Nucleus accumbens (tissue), 56 donors: ENCODE data around the gene ALKBH4.
"Not testable (repeated sequence)": the region's sequence is repeated elsewhere in the genome, so short reads cannot be mapped to it uniquely, and the experiment has no call there.

Experiments
- DNase-seq, 56 donors: peaks; one replicate each; lab custom pipeline; 2025; lab: John Stamatoyannopoulos, UW

ALKBH4 gene

GRCh38 chr7:102464577-102465280, at the start of gene ALKBH4, which contains the start of gene LRWD1:
TSS of gene ALKBH4 (minus strand) at chr7:102464863. CDS start at chr7:102464836, 27 bp downstream.
TSS of gene LRWD1 (plus strand) at chr7:102464984. CDS start at chr7:102465081, 97 bp downstream.
- peak; percentile 24 to 93 (median 84) for DNase-seq

DNA sequence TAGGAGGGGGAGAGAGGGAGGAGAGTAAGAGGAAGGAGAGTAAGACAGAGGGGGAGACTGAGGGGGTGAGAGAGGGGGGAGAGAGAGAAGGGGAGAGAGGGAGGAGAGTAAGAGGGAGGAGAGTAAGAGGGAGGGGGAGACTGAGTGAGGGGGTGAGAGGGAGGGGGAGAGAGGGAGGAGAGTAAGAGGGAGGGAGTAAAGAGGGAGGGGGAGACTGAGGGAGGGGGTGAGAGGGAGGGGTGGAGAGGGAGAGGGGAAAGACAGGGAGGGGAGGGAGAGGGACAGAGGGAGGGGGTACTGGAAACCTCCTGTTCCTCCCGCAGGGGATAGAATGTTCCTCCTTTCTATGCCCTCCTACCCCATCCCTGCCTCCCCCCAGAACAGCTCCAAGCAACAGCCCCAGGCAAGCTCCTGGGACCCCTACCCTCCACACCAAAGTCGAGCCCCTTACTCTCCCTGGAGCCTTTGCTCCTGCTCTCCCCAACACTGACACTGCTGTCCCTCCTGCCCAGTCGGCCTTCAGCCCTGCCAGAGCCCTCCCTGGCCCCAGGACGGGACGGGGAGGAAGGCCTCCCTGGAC, 48.1 kb upstream of the ALKBH4 start:
- not testable (repeated sequence) for DNase-seq

- not testable (repeated sequence) for DNase-seq
These were observed 47.3 kb upstream of the ALKBH4 start for GRCh38 chr7:102511860-102512522.

DNA sequence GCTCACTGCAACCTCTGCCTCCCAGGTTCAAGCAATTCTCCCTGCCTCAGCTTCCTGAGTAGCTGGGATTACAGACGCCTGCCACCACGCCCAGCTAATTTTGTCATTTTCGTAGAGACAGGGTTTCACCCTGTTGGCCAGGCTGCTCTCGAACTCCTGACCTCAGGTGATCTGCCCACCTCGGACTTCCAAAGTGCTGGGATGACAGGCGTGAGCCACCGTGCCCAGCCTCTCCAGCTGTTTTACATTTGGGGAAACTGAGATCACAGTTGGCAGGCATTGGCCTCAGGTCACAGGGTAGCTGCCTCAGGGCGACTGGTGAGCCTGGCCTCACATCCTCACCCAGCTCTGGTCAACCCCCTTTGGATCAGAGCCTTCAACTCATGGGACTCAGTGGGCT, 45.9 kb upstream of the ALKBH4 start:
- DNase-seq, result not testable (repeated sequence)

- not testable (repeated sequence) for DNase-seq
These were observed 42.9 kb upstream of the ALKBH4 start for GRCh38 chr7:102507410-102508088.

DNA sequence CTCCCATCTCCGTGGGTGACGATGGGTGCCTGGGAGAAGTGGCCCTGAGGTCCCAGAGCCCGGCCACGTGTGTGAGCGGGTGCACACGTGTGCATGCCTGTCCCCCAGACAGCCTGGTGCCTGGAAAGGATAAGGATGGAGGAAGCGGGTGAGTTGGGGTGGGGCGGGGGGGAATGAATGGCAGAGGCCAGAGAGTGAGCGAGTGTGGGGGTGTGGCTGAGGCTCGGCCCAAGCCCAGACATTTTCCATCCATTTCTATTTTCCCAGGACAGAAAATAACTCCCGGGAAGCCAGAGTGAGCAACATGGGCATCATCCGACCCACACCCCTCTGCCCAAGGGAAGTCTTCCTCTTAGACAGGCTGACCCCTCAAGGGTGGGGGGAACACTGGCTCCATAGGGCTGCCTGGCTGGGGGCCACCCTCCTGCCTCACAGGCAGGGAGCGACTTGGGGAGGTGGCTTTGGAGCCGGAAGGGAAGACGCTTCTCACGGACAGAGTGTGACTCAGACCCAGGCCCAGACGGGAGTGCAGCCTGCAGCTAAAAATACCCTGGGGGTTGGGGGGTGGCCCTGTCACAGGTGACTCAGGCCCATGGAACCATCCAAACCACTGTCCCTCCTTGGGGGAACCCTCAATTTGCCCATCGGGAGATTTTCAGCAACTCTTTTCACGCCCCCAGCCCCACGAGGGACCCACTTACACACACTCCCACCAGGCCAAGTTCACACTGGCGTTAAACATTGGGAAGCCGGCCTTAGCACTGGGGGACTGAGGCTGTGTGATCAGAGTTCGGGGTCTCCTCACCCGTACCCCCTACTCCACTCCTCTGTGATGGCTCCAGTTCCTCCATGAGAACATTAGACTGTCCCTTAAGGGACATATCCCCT, 40.9 kb upstream of the ALKBH4 start:
- not testable (repeated sequence) for DNase-seq

DNA sequence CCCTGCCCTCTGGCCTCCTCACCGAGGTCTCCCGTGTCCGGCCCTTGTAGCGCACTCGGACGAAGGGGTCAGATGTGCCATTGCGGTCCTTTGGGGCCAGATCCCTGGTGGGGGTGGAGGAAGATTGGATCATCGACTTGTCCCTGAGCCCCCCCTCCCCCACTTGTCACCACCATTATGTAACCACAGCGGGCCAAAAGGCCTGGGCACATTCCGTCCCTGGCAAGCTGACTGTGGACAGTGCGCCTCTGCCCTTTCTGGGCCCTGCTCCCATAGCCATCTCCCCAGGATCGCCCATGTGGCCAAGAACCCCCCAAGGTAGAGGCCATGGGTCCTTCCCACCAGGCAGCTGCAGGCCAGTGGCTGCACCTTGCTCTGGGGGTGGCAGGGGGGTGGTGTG, 38.5 kb upstream of the ALKBH4 start:
- not testable (repeated sequence) for DNase-seq

DNA sequence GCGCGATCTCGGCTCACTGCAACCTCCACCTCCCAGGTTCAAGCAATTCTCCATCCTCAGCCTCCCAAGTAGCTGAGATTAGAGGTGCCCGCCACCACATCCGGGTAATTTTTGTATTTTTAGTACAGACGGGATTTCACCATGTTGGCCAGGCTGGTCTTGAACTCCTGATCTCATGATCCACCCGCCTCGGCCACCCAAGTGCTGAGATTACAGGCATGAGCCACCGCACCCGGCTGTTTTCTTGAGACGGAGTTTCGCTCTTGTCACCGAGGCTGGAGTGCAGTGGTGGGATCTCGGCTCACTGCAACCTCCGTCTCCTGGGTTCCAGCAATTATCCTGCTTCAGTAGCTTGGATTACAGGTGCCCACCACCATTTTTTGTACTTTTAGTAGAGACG, 33.7 kb upstream of the ALKBH4 start:
- DNase-seq, result not testable (repeated sequence)

GRCh38 chr7:102497308-102497707, 32.6 kb upstream of the ALKBH4 start:
- not testable (repeated sequence) for DNase-seq

DNA sequence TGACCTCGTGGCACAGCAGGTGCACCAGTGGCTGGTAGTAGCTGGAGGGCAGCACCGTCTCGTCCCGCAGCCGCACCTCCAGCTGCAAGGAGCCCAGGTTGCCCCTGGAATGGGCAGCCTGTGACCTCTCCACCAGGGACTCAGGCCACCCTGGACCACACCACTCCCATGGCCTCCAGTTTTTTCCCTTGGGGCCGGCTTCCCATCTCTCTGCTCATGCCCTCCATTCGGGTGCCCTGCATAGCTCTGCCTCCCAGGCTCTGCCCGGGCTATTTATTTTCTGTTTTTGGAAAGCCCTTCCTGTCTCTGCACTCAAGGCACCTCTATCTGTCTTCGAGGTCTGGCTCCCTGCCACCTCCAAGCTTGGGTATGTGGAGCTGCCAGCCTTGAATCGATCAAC, 32.2 kb upstream of the ALKBH4 start:
- DNase-seq, result not testable (repeated sequence)

DNA sequence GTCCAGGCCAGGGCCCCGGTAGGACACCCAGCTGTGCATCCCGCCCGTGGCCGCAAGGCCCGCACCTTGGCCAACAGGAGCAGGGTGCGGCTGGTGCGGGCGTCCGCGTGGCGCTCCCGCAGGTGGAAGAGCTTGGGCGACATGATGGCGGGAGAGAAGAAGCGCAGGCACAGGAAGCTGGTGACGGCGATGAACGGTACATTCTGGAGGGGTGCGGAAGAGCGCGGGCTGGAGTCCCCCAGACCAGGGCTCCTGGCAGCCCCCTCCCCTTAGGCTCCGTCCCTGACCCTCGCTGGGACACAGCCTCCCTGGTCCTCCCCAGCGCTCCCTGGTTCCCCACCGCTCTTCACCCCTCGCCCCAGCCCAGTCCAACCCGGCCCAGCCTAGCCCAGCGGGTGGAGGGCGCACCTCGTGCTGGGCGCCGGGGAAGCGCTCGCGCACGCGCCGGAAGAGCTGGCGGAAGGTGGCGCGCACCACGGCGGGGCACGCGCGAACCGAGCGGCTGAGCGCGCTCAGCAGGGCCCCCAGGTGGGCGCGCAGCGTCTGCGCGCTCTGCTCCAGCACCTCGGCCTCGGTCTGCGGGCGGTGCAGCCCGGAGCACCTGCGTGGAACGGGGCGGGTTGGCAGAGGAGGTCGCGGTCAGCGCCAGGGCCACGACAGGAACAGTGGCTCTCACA, 29.9 kb upstream of the ALKBH4 start:
- DNase-seq, result not testable (repeated sequence)

- DNase-seq, result not testable (repeated sequence)
These were observed 29.4 kb upstream of the ALKBH4 start for GRCh38 chr7:102494026-102494425.

DNA sequence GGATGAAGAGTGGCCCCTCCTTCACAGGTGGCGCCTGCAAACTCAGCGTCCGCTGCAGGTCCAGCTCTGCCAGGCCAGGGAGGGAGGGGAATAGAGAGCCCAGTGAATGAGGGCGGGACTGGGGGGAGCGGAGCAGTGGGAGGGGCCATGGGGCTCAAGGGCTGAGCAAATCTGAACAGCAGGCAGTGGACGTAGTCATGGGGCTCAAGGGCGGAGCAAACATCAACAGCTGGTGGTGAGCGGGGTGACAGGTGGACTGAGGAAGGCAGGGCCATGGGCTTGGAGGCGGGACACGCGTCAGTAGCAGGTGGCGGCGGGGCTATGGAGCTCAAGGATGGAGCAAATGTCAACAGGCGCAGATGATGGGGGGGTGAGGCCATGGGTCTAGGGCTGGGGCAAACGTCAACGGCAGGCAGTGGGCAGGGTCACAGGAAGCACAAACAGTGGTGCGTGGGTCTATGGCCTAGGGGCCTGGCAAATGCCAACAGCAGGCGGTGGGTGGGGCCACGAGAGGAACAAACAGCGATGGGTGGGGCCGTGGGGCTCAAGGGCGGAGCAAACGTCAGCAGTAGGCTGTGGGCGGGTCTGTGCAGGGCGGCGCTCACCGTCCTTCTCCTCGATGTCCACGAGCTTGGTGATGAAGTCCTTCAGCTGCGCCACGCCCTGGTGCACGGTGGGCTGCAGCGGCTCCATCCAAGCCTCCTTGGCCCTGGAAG, 28.7 kb upstream of the ALKBH4 start:
- not testable (repeated sequence) for DNase-seq

DNA sequence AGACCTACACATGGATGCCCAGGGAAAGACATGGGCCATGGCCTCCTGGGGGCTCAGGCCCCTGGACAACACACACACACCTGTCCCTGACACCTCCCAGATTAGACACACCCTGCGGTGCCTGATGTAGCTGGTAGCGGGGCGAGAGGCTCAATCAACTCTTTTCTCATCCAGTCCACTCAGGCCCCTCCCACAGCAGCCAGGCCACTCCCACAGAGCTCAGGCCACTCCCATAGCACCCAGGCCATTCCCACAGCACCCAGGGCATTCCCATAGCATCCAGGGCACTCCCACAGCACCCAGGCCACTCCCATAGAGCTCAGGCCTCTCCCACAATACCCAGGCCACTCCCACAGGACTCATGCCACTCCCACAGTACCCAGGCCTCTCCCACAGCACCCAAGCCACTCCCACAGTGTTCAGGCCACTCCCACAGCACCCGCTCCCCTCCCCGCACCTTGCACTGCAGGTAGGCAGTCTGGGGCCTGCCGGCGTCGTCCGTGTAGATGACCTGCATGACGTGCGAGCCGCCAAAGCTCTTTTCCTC, 25.9 kb upstream of the ALKBH4 start:
- not testable (repeated sequence) for DNase-seq

DNA sequence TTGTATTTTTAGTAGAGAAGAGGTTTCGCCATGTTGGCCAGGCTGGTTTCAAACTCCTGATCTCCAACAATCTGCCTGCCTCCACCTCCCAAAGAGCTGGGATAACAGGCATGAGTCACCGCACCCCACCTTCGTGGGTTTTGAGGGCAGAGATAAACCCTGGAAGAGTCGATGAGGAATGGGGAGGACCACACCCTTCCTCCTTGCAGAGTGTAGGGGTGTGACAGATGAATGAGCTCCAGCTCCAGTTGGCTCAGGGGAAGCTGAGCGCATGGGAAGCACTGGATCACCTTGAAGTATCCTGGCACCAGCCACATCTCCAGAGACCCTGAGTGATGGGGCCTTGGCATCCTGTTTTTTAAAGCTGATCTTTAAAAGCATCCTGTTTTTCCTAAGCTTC, 19.7 kb upstream of the ALKBH4 start:
- DNase-seq, result not testable (repeated sequence)

DNA sequence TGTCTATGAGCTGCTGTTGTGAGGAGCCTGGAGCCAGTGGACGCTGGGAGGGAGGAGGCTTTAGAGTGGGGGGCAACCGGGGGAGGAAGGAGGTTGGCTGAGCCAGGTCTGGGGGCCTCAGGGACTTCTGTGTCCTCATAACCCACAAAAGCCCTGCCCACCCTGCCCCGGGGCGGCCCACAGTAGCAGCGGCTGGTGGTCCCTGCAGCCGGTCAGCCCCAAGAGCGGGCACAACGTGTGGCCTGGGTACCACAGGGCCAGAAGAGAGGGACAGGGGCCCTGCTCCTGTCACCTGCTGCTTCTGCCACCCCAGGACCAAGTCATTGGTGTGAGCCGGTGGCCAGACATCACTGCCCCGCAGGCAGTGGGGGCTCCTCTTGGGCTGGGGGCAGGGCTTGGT, 17.3 kb upstream of the ALKBH4 start:
- not testable (repeated sequence) for DNase-seq

GRCh38 chr7:102479982-102480637, 15.4 kb upstream of the ALKBH4 start:
- not testable (repeated sequence) for DNase-seq

DNA sequence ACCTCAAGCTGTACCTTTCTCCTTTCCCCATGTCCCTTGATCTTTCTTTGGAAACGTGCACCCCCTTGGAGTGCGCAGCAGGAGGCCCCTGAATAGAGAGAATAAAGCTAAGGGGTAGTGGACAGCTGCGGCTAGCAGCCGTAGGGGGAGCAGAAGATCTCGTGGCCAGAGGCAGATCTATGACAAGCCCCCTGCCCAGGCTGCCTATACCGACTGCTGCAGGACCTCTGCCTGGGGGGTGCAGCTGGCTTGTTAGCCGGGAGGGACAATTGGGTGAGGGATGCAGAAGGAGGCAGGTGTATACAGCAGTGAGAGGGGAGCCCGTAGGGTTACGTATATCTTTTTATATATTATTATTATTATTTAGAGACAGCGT, 14.5 kb upstream of the ALKBH4 start:
- DNase-seq, result not testable (repeated sequence)
